SK-N-SH (cell line): Measurements from ENCODE around the gene KLHL7. TPM values are rescaled to one million over a fixed set of nuclear protein-coding genes. Genes with fewer than 3 reads are reported as not detected.

Experiments
- CTCF ChIA-PET: fragments of 300-600, 350-600 bp; formaldehyde crosslinking; extraction: SDS; loops from one replicate; lab custom pipeline; 2021; lab: Yijun Ruan, JAX
- POLR2A ChIA-PET: fragments of 350-600 bp; sonication (Branson Sonifier 250); formaldehyde crosslinking; extraction: SDS; loops from one replicate; lab custom pipeline; 2020; ENCODE audit warnings: antibody characterized with exemption, inconsistent platforms; lab: Yijun Ruan, JAX
- DNase-seq: peaks from one replicate; pipeline ENCODE4 v3.0.0; 2012
- H2AFZ ChIP-seq: fragments of 200-600 bp; sonication (generic); 2 replicates; pipeline ENCODE4 v1.8.1; 2016; ENCODE audit warnings: antibody characterized with exemption, mild to moderate bottlenecking, low read depth
- H3F3A ChIP-seq: fragments of 200-600 bp; sonication (generic); replicated peaks from 2 replicates; pipeline ENCODE3; 2016; ENCODE audit warnings: antibody characterized with exemption, mild to moderate bottlenecking; ENCODE audit not compliant: insufficient read depth
- H3K27ac ChIP-seq, 2 experiments: fragments of 200-500 bp in 1 of 2; fragments of 200-600 bp in 1 of 2; sonication (Bioruptor generic) in 1 of 2; sonication (generic), shearing (Covaris generic) in 1 of 2; 2 replicates each; pipeline versions ENCODE4 v1.5.1 to v1.6.1; 2014 to 2016; ENCODE audit warnings: low read depth in 2 of 2, inconsistent platforms in 1 of 2, low read length in 1 of 2, mild to moderate bottlenecking in 1 of 2, mixed read lengths in 1 of 2
- H3K27me3 ChIP-seq: fragments of 200-600 bp; sonication (generic), shearing (Covaris generic); 2 replicates; pipeline ENCODE4 v1.6.1; 2016; ENCODE audit warnings: mixed run types; ENCODE audit not compliant: insufficient read depth
- H3K36me3 ChIP-seq, 2 experiments: fragments of 200-500 bp in 1 of 2; fragments of 200-600 bp in 1 of 2; sonication (Bioruptor generic) in 1 of 2; sonication (generic) in 1 of 2; replicated peaks in 1 of 2; 2 replicates each; pipeline versions ENCODE3 to v1.5.1; 2014 to 2016; ENCODE audit warnings: low read length in 1 of 2, mild to moderate bottlenecking in 1 of 2; ENCODE audit not compliant: insufficient read depth in 2 of 2, control insufficient read depth in 1 of 2
- H3K4me1 ChIP-seq, 2 experiments: fragments of 200-500 bp in 1 of 2; fragments of 200-600 bp in 1 of 2; sonication (Bioruptor generic) in 1 of 2; sonication (generic), shearing (Covaris generic) in 1 of 2; 2 replicates each; pipeline versions ENCODE4 v1.5.1 to v1.6.1; 2014 to 2016; ENCODE audit warnings: low read depth in 1 of 2, low read length in 1 of 2, mixed run types in 1 of 2; ENCODE audit not compliant: insufficient read depth in 2 of 2, control insufficient read depth in 1 of 2
- H3K4me2 ChIP-seq: fragments of 200-600 bp; sonication (generic), shearing (Covaris generic); 2 replicates; pipeline ENCODE4 v1.6.1; 2017; ENCODE audit warnings: mixed run types
- H3K4me3 ChIP-seq, 2 experiments: fragments of 200-500 bp in 1 of 2; fragments of 200-600 bp in 1 of 2; sonication (Bioruptor generic) in 1 of 2; sonication (generic), shearing (Covaris generic) in 1 of 2; 2 replicates each; pipeline versions ENCODE4 v1.5.1 to v1.8.1; 2014 to 2016; ENCODE audit warnings: low read depth in 2 of 2, inconsistent platforms in 1 of 2, low read length in 1 of 2, mild to moderate bottlenecking in 1 of 2, mixed read lengths in 1 of 2, moderate library complexity in 1 of 2
- H3K79me2 ChIP-seq: fragments of 200-600 bp; sonication (generic); 2 replicates; pipeline ENCODE4 v1.8.1; 2017; ENCODE audit warnings: mild to moderate bottlenecking; ENCODE audit not compliant: insufficient read depth
- H3K9ac ChIP-seq: fragments of 200-600 bp; sonication (generic); 2 replicates; pipeline ENCODE4 v1.6.1; 2017; ENCODE audit warnings: mixed run types
- H3K9me2 ChIP-seq: fragments of 200-600 bp; sonication (generic); 2 replicates; pipeline ENCODE4 v1.6.1; 2017; ENCODE audit warnings: mixed run types
- H3K9me3 ChIP-seq: fragments of 200-600 bp; sonication (generic); 2 replicates; pipeline ENCODE4 v1.6.1; 2017; ENCODE audit warnings: mixed run types, mild to moderate bottlenecking, moderate library complexity
- H4K20me1 ChIP-seq: fragments of 200-600 bp; sonication (generic); 2 replicates; pipeline ENCODE4 v1.6.1; 2017; ENCODE audit warnings: mild to moderate bottlenecking, mixed run types; ENCODE audit not compliant: insufficient read depth
- ELF1 ChIP-seq: IDR thresholded peaks from 2 replicates; pipeline ENCODE4 v1.4.0; 2012
- FOXM1 ChIP-seq: IDR thresholded peaks from 2 replicates; pipeline ENCODE4 v1.4.0; 2012; ENCODE audit warnings: low read depth, mild to moderate bottlenecking
- GABPA ChIP-seq: IDR thresholded peaks from 2 replicates; pipeline ENCODE4 v1.4.0; 2012; ENCODE audit warnings: low read depth, mild to moderate bottlenecking
- MEF2A ChIP-seq: IDR thresholded peaks from 2 replicates; pipeline ENCODE4 v1.4.0; 2012; ENCODE audit warnings: low read depth, borderline replicate concordance
- NFIC ChIP-seq: IDR thresholded peaks from 2 replicates; pipeline ENCODE4 v1.4.0; 2012; ENCODE audit warnings: borderline replicate concordance
- NRF1 ChIP-seq: IDR thresholded peaks from 2 replicates; pipeline ENCODE4 v1.6.1; 2012; ENCODE audit warnings: low read depth, mild to moderate bottlenecking, low read length
- POLR2AphosphoS5 ChIP-seq: IDR thresholded peaks from 2 replicates; pipeline ENCODE4 v1.6.1; 2012; ENCODE audit warnings: low read depth, low read length
- RAD21 ChIP-seq: IDR thresholded peaks from 2 replicates; pipeline ENCODE4 v1.6.1; 2012; ENCODE audit warnings: mild to moderate bottlenecking, low read length
- RFX5 ChIP-seq: IDR thresholded peaks from 2 replicates; pipeline ENCODE4 v1.6.1; 2012; ENCODE audit warnings: mild to moderate bottlenecking, improper control_type of control experiment, low read length
- SIN3A ChIP-seq: IDR thresholded peaks from 2 replicates; pipeline ENCODE4 v1.6.1; 2012; ENCODE audit warnings: low read depth, mild to moderate bottlenecking, low read length, moderate library complexity, borderline replicate concordance
- TEAD4 ChIP-seq: IDR thresholded peaks from 2 replicates; pipeline ENCODE4 v1.4.0; 2012; ENCODE audit warnings: mild to moderate bottlenecking, borderline replicate concordance; ENCODE audit not compliant: insufficient read depth
- YY1 ChIP-seq: IDR thresholded peaks from 2 replicates; pipeline ENCODE4 v1.4.0; 2012; ENCODE audit warnings: low read depth, mild to moderate bottlenecking
- WGBS: methylation state at CpG from one replicate; pipeline ENCODE4 v1.1.6; 2017; ENCODE audit warnings: low lambda C conversion rate; 5-methylcytosine and 5-hydroxymethylcytosine counted together
- polyA plus RNA-seq, 3 experiments: library from polyadenylated mRNA; depleted of rRNA; stranded (reverse); fragments of >200 nt; gene quantifications; 2 replicates each; pipeline ENCODE4 v1.2.3, GENCODE V29; 2012
- TF ChIP-seq, protein P1 (sequence below): fragments of 150-350 bp; IDR thresholded peaks from 2 replicates; pipeline ENCODE4 v1.6.1; 2017; ENCODE audit warnings: antibody characterized with exemption, low read length, low read depth, borderline replicate concordance
- TF ChIP-seq, protein P2 (sequence below): IDR thresholded peaks from 2 replicates; pipeline ENCODE4 v1.6.1; 2012; ENCODE audit warnings: mild to moderate bottlenecking, low read depth, low read length, moderate library complexity
- TF ChIP-seq, protein P3 (sequence below): IDR thresholded peaks from 2 replicates; pipeline ENCODE4 v1.4.0; 2012; ENCODE audit warnings: low read depth, borderline replicate concordance
- TF ChIP-seq, protein P4 (sequence below): fragments of 200-600 bp; sonication (generic); IDR thresholded peaks from 2 replicates; pipeline ENCODE4 v1.6.1; 2017; ENCODE audit warnings: antibody characterized with exemption, mild to moderate bottlenecking, moderate library complexity
- TF ChIP-seq, protein P5 (sequence below): fragments of 150-350 bp; IDR thresholded peaks from 2 replicates; pipeline ENCODE4 v1.6.1; 2016; ENCODE audit warnings: mild to moderate bottlenecking, low read depth, low read length

KLHL7 gene
- polyA plus RNA-seq, 1 of the 3 experiments (the other 2 are of a cell fraction): 30.8 TPM

DNA sequence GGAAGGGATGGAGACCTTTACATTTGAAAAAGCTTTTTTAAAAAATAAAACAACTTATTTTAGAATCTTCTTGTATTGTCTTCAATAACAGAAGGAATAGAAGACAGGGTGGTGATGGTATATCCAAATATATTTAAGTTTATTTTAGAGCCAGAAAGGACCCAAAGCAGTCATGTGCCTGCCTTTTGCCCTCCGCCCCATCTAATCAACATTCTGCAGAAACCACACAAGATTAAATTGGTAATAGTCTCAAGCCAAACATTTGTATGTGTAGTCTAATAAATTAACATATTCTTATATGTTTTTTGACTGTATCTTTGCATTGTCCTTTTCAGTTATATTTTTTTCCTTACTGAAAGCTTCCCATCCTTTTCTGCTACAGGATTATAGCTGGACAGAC is 59.7 kb downstream of the KLHL7 start:
- no peak overlapping the region for H3K27ac ChIP-seq
- H3K9me3 ChIP-seq: no peaks in the 10 kb centered on the region
- 100% methylated on average over 1 of the region's 1 CpG for WGBS
- H3K4me1 ChIP-seq: no peaks in the 10 kb centered on the region; a peak in 1 of 4 replicates
- POLR2A ChIA-PET: no interaction called here
- DNase-seq: no peak
- H2AFZ ChIP-seq: no peak overlapping the region
- H3K36me3 ChIP-seq: peaks cover 12 to 32% of the 10 kb centered on the region in 2 experiments
- H3K27me3 ChIP-seq: no peaks in the 10 kb centered on the region
- no peaks in the 10 kb centered on the region for H3K9me2 ChIP-seq
- no peaks in the 10 kb centered on the region for H3K79me2 ChIP-seq
- TF ChIP-seq ELF1: no peak
- TF ChIP-seq SIN3A: no peak
- TF ChIP-seq RFX5: no peak
- no peak for TF ChIP-seq POLR2AphosphoS5
- no peak for TF ChIP-seq RAD21
- TF ChIP-seq, protein P1, sequence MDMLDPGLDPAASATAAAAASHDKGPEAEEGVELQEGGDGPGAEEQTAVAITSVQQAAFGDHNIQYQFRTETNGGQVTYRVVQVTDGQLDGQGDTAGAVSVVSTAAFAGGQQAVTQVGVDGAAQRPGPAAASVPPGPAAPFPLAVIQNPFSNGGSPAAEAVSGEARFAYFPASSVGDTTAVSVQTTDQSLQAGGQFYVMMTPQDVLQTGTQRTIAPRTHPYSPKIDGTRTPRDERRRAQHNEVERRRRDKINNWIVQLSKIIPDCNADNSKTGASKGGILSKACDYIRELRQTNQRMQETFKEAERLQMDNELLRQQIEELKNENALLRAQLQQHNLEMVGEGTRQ: no peak
- TF ChIP-seq, all 33 proteins: peak for 0
- H3K4me3 ChIP-seq: no peak overlapping the region
- H4K20me1 ChIP-seq: no peaks in the 10 kb centered on the region
- no peaks in the 10 kb centered on the region for H3F3A ChIP-seq
- no peak overlapping the region for H3K9ac ChIP-seq
- H3K4me2 ChIP-seq: no peak overlapping the region
- CTCF ChIA-PET: interaction anchor here (1.0 to 2.2 kb wide), 4 partner anchors 11 to 108 kb away, joined by 3 to 5 read pairs (median 3); no protein-coding TSS in a partner anchor

DNA sequence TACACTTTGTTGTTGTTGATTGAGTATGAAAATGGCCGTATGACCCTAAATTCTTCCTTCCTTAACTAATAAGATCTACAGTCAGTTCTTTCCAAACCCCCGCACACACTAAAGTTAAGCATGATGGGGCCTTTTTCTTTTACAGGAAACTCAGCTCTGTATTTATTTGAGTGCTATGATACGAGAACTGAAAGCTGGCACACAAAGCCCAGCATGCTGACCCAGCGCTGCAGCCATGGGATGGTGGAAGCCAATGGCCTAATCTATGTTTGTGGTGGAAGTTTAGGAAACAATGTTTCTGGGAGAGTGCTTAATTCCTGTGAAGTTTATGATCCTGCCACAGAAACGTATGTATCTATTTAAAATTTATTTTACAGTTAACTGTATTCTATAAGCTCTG is 62.1 kb downstream of the KLHL7 start:
- H3K36me3 ChIP-seq: peaks cover 14 to 27% of the 10 kb centered on the region in 2 experiments
- H3K27ac ChIP-seq: no peak overlapping the region
- H3K79me2 ChIP-seq: no peaks in the 10 kb centered on the region
- POLR2A ChIA-PET: no interaction called here
- H3K9ac ChIP-seq: no peak overlapping the region
- CTCF ChIA-PET: interaction anchor here (1.4 kb wide), 1 partner anchor 106 kb away, joined by 5 read pairs; no protein-coding TSS in a partner anchor
- no peak overlapping the region for H3K4me3 ChIP-seq
- no peaks in the 10 kb centered on the region for H3K9me2 ChIP-seq
- DNase-seq: no peak
- no peaks in the 10 kb centered on the region for H3F3A ChIP-seq
- H3K27me3 ChIP-seq: no peaks in the 10 kb centered on the region
- TF ChIP-seq MEF2A (no peak), FOXM1 (no peak), RAD21 (no peak), ELF1 (no peak), RFX5 (no peak), YY1 (no peak), NFIC (no peak), GABPA (no peak), TEAD4 (no peak), NRF1 (no peak)
- TF ChIP-seq, protein P2, sequence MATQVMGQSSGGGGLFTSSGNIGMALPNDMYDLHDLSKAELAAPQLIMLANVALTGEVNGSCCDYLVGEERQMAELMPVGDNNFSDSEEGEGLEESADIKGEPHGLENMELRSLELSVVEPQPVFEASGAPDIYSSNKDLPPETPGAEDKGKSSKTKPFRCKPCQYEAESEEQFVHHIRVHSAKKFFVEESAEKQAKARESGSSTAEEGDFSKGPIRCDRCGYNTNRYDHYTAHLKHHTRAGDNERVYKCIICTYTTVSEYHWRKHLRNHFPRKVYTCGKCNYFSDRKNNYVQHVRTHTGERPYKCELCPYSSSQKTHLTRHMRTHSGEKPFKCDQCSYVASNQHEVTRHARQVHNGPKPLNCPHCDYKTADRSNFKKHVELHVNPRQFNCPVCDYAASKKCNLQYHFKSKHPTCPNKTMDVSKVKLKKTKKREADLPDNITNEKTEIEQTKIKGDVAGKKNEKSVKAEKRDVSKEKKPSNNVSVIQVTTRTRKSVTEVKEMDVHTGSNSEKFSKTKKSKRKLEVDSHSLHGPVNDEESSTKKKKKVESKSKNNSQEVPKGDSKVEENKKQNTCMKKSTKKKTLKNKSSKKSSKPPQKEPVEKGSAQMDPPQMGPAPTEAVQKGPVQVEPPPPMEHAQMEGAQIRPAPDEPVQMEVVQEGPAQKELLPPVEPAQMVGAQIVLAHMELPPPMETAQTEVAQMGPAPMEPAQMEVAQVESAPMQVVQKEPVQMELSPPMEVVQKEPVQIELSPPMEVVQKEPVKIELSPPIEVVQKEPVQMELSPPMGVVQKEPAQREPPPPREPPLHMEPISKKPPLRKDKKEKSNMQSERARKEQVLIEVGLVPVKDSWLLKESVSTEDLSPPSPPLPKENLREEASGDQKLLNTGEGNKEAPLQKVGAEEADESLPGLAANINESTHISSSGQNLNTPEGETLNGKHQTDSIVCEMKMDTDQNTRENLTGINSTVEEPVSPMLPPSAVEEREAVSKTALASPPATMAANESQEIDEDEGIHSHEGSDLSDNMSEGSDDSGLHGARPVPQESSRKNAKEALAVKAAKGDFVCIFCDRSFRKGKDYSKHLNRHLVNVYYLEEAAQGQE: no peak
- TF ChIP-seq, protein P3, sequence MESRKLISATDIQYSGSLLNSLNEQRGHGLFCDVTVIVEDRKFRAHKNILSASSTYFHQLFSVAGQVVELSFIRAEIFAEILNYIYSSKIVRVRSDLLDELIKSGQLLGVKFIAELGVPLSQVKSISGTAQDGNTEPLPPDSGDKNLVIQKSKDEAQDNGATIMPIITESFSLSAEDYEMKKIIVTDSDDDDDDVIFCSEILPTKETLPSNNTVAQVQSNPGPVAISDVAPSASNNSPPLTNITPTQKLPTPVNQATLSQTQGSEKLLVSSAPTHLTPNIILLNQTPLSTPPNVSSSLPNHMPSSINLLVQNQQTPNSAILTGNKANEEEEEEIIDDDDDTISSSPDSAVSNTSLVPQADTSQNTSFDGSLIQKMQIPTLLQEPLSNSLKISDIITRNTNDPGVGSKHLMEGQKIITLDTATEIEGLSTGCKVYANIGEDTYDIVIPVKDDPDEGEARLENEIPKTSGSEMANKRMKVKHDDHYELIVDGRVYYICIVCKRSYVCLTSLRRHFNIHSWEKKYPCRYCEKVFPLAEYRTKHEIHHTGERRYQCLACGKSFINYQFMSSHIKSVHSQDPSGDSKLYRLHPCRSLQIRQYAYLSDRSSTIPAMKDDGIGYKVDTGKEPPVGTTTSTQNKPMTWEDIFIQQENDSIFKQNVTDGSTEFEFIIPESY: no peak
- TF ChIP-seq, protein P4, sequence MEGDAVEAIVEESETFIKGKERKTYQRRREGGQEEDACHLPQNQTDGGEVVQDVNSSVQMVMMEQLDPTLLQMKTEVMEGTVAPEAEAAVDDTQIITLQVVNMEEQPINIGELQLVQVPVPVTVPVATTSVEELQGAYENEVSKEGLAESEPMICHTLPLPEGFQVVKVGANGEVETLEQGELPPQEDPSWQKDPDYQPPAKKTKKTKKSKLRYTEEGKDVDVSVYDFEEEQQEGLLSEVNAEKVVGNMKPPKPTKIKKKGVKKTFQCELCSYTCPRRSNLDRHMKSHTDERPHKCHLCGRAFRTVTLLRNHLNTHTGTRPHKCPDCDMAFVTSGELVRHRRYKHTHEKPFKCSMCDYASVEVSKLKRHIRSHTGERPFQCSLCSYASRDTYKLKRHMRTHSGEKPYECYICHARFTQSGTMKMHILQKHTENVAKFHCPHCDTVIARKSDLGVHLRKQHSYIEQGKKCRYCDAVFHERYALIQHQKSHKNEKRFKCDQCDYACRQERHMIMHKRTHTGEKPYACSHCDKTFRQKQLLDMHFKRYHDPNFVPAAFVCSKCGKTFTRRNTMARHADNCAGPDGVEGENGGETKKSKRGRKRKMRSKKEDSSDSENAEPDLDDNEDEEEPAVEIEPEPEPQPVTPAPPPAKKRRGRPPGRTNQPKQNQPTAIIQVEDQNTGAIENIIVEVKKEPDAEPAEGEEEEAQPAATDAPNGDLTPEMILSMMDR: no peak
- TF ChIP-seq, protein P5, sequence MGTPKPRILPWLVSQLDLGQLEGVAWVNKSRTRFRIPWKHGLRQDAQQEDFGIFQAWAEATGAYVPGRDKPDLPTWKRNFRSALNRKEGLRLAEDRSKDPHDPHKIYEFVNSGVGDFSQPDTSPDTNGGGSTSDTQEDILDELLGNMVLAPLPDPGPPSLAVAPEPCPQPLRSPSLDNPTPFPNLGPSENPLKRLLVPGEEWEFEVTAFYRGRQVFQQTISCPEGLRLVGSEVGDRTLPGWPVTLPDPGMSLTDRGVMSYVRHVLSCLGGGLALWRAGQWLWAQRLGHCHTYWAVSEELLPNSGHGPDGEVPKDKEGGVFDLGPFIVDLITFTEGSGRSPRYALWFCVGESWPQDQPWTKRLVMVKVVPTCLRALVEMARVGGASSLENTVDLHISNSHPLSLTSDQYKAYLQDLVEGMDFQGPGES: no peak
- H3K4me2 ChIP-seq: no peak overlapping the region
- H4K20me1 ChIP-seq: no peaks in the 10 kb centered on the region
- no peak overlapping the region for H2AFZ ChIP-seq
- H3K9me3 ChIP-seq: no peaks in the 10 kb centered on the region
- WGBS: 90% methylated on average over 5 of the region's 5 CpGs
- H3K4me1 ChIP-seq: no peaks in the 10 kb centered on the region
